Kidney glomerular epithelial cell (primary cell): ENCODE data around the gene HNF4A.

Experiments used
- DNase-seq: peaks from one replicate; lab custom pipeline; 2025; lab: John Stamatoyannopoulos, UW

The HNF4A gene

DNA sequence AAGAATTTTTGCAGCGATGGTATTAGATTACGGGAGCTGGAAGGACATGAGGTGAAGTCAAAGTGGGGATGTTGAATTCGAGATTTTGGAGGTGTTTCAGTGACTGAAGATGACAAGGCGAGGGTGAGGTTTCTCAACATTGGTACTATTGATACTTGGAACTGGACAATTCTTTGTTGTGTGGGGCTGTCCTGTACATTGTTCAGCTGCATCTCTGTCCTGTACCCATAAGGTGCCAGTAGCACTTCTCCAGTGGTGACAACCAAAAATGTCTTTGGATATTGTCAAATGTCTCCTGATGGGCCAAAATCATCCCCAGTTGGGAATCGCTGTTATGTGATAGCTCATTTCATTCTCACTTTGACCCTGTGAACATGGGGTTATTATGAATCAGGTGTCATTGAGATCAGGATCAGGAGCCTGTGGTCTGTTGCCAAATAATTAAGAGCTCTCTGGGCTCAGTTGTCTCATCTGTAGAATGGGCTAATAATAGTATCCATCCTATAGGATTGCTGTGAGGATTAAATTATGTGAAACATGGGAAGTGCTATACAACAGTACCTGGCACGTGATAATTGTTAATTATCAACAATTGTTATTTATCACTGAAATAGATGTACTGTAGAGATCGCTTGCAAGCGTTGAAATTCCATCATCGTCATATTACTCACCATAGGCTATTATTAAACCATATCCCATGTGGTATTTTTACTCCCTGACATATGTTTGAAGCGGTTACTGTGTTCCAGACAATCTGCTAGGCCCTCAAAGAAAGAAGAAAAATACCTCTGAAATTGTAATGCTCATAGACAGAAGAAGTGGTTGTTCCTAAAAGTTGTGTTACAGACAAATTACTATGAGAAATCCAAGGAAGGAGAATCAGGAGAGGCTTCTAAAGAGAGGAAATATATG is 71.6 kb downstream of the HNF4A start:
- DNase-seq, result no peak

DNA sequence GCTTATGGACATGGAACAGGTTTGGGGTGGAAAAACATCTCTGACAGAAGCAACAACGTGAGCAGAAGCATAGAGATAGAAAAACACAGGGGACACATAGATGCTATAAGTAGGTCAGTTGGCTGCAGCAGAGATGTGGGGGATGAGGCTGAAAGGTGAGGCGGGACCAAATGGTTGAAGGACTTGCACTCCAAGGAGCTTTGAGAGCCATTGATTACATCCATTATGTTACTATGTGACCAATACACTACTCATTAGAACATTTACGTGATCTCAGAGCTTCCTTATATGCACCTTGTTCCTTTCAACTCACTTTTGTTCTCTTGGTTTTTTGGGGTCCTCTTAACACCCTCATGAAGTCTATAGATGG is 72.3 kb downstream of the HNF4A start:
- DNase-seq, result no peak

DNA sequence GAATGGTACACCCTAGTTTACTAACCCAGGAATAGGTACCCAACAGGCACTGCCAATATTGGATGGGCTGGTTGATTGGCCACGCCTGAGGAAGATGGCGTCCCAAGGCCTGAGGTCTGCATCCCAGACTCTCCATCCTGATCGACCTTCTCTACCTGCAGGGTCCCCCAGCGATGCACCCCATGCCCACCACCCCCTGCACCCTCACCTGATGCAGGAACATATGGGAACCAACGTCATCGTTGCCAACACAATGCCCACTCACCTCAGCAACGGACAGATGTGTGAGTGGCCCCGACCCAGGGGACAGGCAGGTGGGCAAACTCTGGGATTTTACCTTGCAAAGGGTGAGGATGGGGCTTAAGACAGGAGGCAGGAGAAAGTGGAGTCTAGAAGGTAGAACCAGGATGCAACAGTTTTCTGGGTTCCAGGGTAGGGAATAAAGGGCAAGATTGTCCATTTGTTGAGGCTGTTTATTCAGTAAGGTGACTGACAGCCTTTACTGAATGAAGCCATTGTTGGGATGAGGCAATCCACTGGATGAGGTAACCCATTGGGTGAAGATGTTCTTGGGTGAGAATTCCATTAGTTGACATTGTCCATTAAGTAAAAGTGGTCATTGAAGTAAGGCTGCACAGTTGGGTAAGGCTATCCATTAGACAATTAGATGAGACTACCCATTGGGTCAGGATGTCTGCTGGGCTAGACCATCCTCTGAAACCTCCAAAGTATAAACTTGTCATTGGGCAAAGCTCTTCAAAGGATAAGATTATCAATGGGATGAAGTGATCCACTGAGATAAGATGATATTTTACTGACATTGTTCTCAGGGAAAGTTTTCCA is 72.9 kb downstream of the HNF4A start:
- no peak for DNase-seq

- no peak for DNase-seq
Measured at GRCh38 chr20:44429017-44429339, 73.5 kb downstream of the HNF4A start.

GRCh38 chr20:44429419-44430269 is 74.1 kb downstream of the HNF4A start:
- no peak for DNase-seq

GRCh38 chr20:44430270-44431065 is 75.0 kb downstream of the HNF4A start:
- DNase-seq, result no peak

- DNase-seq, result no peak
Measured at GRCh38 chr20:44431118-44431501, 75.6 kb downstream of the HNF4A start.

DNA sequence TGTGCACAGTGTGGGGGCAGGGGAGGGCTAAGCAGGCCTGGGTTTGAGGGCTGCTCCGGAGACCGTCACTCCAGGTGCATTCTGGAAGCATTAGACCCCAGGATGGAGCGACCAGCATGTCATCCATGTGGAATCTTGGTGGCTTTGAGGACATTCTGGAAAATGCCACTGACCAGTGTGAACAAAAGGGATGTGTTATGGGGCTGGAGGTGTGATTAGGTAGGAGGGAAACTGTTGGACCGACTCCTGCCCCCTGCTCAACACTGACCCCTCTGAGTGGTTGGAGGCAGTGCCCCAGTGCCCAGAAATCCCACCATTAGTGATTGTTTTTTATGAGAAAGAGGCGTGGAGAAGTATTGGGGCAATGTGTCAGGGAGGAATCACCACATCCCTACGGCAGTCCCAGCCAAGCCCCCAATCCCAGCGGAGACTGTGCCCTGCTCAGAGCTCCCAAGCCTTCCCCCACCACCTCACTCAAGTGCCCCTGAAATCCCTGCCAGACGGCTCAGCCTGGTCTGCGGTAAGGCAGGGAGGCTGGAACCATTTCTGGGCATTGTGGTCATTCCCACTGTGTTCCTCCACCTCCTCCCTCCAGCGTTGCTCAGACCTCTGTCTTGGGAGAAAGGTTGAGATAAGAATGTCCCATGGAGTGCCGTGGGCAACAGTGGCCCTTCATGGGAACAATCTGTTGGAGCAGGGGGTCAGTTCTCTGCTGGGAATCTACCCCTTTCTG is 76.2 kb downstream of the HNF4A start:
- no peak for DNase-seq

DNA sequence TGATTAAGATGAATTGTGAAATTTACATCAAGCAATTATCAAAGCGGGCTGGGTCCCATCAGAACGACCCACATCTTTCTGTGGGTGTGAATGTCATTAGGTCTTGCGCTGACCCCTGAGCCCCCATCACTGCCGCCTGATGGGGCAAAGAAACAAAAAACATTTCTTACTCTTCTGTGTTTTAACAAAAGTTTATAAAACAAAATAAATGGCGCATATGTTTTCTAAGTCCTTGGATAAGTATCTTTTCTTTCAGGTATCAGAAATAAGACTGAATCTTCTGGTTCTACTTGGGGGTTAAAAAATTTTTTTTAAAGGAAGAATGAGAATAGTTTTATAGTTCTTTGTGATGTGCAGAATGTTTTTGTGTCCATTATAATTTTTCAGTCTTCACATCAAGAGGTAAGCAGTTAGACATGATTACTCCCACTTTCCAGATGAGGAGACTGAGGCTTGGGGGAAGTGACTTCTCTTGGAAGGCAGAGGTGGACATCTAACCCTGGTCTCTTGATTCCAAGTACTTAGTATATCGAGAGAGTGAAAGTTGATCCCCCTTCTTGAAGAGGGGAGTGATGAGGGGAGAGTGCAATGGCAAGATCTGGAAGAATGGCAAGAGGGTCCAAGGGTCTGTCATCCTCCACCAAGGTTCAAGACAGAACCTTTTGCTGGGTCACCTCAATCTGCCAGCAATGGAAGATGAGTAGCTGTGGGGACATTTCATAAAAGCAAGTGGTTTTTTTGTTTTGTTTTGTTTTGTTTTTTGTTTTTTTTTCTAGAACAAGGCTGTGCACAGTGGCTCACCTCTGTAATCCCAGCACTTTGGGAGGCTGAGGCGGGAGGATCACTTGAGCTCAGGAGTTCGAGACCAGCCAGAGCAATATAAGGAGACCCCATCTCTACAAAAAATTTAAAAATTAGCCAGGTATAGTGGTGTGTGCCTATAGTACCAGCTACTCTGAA is 77.4 kb downstream of the HNF4A start:
- DNase-seq, result no peak

GRCh38 chr20:44433751-44434538 is 78.4 kb downstream of the HNF4A start:
- no peak for DNase-seq

GRCh38 chr20:44435630-44436335 is 80.3 kb downstream of the HNF4A start:
- no peak for DNase-seq

GRCh38 chr20:44436393-44436792 is 80.9 kb downstream of the HNF4A start:
- no peak for DNase-seq

DNA sequence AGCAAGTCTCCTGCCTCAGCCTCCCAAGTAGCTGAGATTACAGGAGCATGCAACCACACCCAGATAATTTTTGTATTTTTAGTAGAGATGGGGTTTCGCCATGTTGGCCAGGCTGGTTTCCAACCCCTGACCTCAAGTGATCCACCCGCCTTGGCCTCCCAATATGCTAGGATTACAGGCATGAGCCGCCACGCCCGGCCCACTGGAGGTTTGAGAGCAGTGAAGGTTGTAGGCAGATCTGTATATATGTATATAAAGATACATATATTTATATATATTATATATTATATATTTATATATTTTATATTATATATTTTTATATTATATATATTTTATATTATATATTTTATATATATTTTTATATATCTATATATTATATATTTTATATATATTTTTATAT is 82.0 kb downstream of the HNF4A start:
- DNase-seq, result no peak

DNA sequence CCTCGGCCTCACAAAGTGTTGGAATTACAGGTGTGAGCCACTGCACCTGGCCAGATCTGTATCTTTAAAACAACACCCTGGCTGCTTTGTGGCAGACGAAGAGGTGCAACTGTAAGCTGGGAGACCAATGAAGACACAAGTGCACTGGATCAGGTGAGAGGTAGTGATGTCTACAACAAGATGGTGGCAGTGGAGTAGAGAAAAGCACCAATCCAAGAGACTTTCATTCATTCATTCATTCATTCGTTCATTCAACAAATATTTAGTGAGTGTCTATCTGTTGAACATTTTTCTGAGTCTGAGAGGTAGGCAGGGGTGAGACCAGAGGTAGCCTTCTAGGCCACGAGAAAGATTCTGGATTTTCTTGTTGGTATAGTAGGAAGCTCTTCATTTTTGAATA is 83.3 kb downstream of the HNF4A start:
- no peak for DNase-seq

DNA sequence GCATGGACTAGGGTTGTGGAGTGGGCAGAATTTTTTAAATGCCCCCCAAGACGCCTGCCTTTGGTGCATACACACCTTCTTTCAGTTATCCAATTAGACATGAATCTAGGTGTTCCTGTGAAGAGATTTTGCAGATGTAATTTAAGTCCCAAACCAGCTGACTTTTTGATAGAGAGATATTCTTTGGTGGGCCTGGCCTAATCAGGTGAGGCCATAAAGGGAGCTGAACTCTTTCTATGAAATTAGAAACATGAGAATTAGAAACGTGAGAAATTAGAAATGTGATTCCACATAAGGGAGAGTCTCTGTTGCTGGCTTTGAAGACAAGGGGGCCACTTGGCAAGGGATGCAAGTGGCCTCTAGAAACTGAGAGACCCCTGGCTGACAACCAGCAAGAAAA is 83.8 kb downstream of the HNF4A start:
- no peak for DNase-seq

- DNase-seq, result no peak
Measured at GRCh38 chr20:44442298-44443070, 87.0 kb downstream of the HNF4A start.
